CD8-positive, alpha-beta memory T cell (primary cell): ENCODE results near the gene DNER. TPM values are rescaled to one million over a fixed set of nuclear protein-coding genes. Genes with fewer than 3 reads are reported as not detected.

Experiments used
- CTCF ChIA-PET: fragments of 350-600 bp; sonication (Branson Sonifier 250); formaldehyde crosslinking; loops from one replicate; lab custom pipeline; 2021; ENCODE audit warnings: antibody characterized with exemption; lab: Charles Lee
- POLR2A ChIA-PET: fragments of 350-600 bp; sonication (Branson Sonifier 250); formaldehyde crosslinking; loops from one replicate; lab custom pipeline; 2021; ENCODE audit warnings: antibody characterized with exemption; lab: Charles Lee
- DNase-seq, 5 donors: peaks; one replicate each; pipeline versions ENCODE4 v3.0.0 to v3.0.0-alpha.2; 2020 to 2022; ENCODE audit warnings: mixed read lengths in 1 of 5
- H3K27ac ChIP-seq: one replicate; pipeline ENCODE4 v1.7.0; 2013; ENCODE audit warnings: low read depth, mild to moderate bottlenecking, low read length, moderate library complexity
- H3K27me3 ChIP-seq: 2 replicates; pipeline ENCODE4 v1.7.0; 2013; ENCODE audit warnings: low read length, mild to moderate bottlenecking; ENCODE audit not compliant: insufficient read depth, poor library complexity, severe bottlenecking
- H3K36me3 ChIP-seq: 2 replicates; pipeline ENCODE4 v1.7.0; 2013; ENCODE audit warnings: mild to moderate bottlenecking, low read length, moderate library complexity; ENCODE audit not compliant: insufficient read depth
- H3K4me1 ChIP-seq: 2 replicates; pipeline ENCODE4 v1.7.0; 2013; ENCODE audit warnings: mild to moderate bottlenecking, low read length, moderate library complexity; ENCODE audit not compliant: insufficient read depth
- H3K4me3 ChIP-seq: 2 replicates; pipeline ENCODE4 v1.7.0; 2013; ENCODE audit warnings: mild to moderate bottlenecking, low read length
- H3K9me3 ChIP-seq: 2 replicates; pipeline ENCODE4 v1.7.0; 2013; ENCODE audit warnings: mild to moderate bottlenecking, low read length
- H3K27ac Mint-ChIP-seq, 8 donors: one replicate each; pipeline ENCODE4 v1.8.0; 2020 to 2021; ENCODE audit warnings: mixed read lengths in 8 of 8, mild to moderate bottlenecking in 6 of 8, inconsistent platforms in 3 of 8, moderate library complexity in 3 of 8
- H3K27me3 Mint-ChIP-seq, 2 donors: one replicate each; pipeline ENCODE4 v1.8.0; 2020 to 2021; ENCODE audit warnings: mixed read lengths in 2 of 2, mild to moderate bottlenecking in 1 of 2, moderate library complexity in 1 of 2
- H3K36me3 Mint-ChIP-seq, 3 donors: one replicate each; pipeline ENCODE4 v1.8.0; 2020 to 2021; ENCODE audit warnings: mixed read lengths in 3 of 3, inconsistent platforms in 1 of 3, mild to moderate bottlenecking in 1 of 3
- H3K4me1 Mint-ChIP-seq, 3 donors: one replicate each; pipeline ENCODE4 v1.8.0; 2020 to 2021; ENCODE audit warnings: mixed read lengths in 3 of 3, inconsistent platforms in 1 of 3, mild to moderate bottlenecking in 1 of 3
- H3K4me3 Mint-ChIP-seq, 7 donors: one replicate each; pipeline ENCODE4 v1.8.0; 2020 to 2021; ENCODE audit warnings: mixed read lengths in 7 of 7, mild to moderate bottlenecking in 6 of 7, moderate library complexity in 4 of 7, inconsistent platforms in 2 of 7
- H3K9me3 Mint-ChIP-seq, 5 donors: one replicate each; pipeline ENCODE4 v1.8.0; 2020 to 2022; ENCODE audit warnings: mixed read lengths in 5 of 5, mild to moderate bottlenecking in 3 of 5, moderate library complexity in 2 of 5, inconsistent platforms in 1 of 5
- polyA plus RNA-seq: library from polyadenylated mRNA; unstranded; fragments of 300-500 nt; fragmentation: Illumina TruSeq; gene quantifications from one replicate; pipeline ENCODE4 v1.2.3, GENCODE V29; 2021
- total RNA-seq, 2 experiments: library from RNA; stranded (reverse); gene quantifications; one replicate each; pipeline ENCODE4 v1.2.3, GENCODE V29; 2021

Gene DNER
- total and polyA plus RNA-seq, 3 experiments from 2014 or later: not detected

- Histone ChIP-seq H3K4me3 (no peak overlapping the region), H3K4me1 (no peaks in the 10 kb centered on the region), H3K9me3 (no peaks in the 10 kb centered on the region), H3K27me3 (no peaks in the 10 kb centered on the region), H3K36me3 (no peaks in the 10 kb centered on the region), H3K27ac (no peak overlapping the region)
- Mint-ChIP-seq H3K4me1 (no peaks in the 10 kb centered on the region), H3K36me3 (no peaks in the 10 kb centered on the region), H3K4me3 (no peak overlapping the region), H3K27me3 (no peaks in the 10 kb centered on the region), H3K27ac (no peak overlapping the region), H3K9me3 (no peaks in the 10 kb centered on the region)
- ChIA-PET CTCF (no interaction called here), POLR2A (no interaction called here)
- DNase-seq: no peak
These were observed 288.8 kb downstream of the DNER start for GRCh38 chr2:229425598-229425997.

GRCh38 chr2:229422063-229422462, 292.3 kb downstream of the DNER start:
- no peaks in the 10 kb centered on the region for H3K4me1 ChIP-seq
- peaks cover 0 to 4% (median 0%) of the 10 kb centered on the region in 5 donors for H3K9me3 Mint-ChIP-seq
- no peaks in the 10 kb centered on the region for H3K36me3 Mint-ChIP-seq
- no peak overlapping the region for H3K27ac ChIP-seq
- DNase-seq: no peak
- H3K27me3 ChIP-seq: no peaks in the 10 kb centered on the region
- ChIA-PET CTCF (no interaction called here), POLR2A (no interaction called here)
- H3K36me3 ChIP-seq: no peaks in the 10 kb centered on the region
- no peaks in the 10 kb centered on the region for H3K4me1 Mint-ChIP-seq
- H3K4me3 Mint-ChIP-seq: no peak overlapping the region
- H3K27ac Mint-ChIP-seq: no peak overlapping the region
- no peaks in the 10 kb centered on the region for H3K9me3 ChIP-seq
- peaks cover 0 to 3% of the 10 kb centered on the region in 2 donors for H3K27me3 Mint-ChIP-seq
- H3K4me3 ChIP-seq: no peak overlapping the region

GRCh38 chr2:229419158-229419557, 295.2 kb downstream of the DNER start:
- H3K4me3 ChIP-seq: no peak overlapping the region
- Mint-ChIP-seq H3K4me3 (no peak overlapping the region), H3K27ac (no peak overlapping the region), H3K36me3 (no peaks in the 10 kb centered on the region), H3K4me1 (no peaks in the 10 kb centered on the region), H3K9me3 (peaks cover 0 to 5% (median 4%) of the 10 kb centered on the region in 5 donors), H3K27me3 (peaks cover 0 to 3% of the 10 kb centered on the region in 2 donors)
- ChIA-PET CTCF (no interaction called here), POLR2A (no interaction called here)
- H3K36me3 ChIP-seq: no peaks in the 10 kb centered on the region
- H3K27ac ChIP-seq: no peak overlapping the region
- no peak for DNase-seq
- H3K9me3 ChIP-seq: no peaks in the 10 kb centered on the region
- H3K4me1 ChIP-seq: no peaks in the 10 kb centered on the region
- H3K27me3 ChIP-seq: no peaks in the 10 kb centered on the region

- H3K9me3 ChIP-seq: no peaks in the 10 kb centered on the region
- peaks cover 0 to 3% of the 10 kb centered on the region in 2 donors for H3K27me3 Mint-ChIP-seq
- no peaks in the 10 kb centered on the region for H3K36me3 Mint-ChIP-seq
- ChIA-PET POLR2A (no interaction called here), CTCF (no interaction called here)
- H3K4me3 ChIP-seq: no peak overlapping the region
- no peaks in the 10 kb centered on the region for H3K4me1 Mint-ChIP-seq
- H3K9me3 Mint-ChIP-seq: peaks cover 0 to 5% (median 4%) of the 10 kb centered on the region in 5 donors
- H3K36me3 ChIP-seq: no peaks in the 10 kb centered on the region
- no peak overlapping the region for H3K27ac ChIP-seq
- DNase-seq: no peak
- no peaks in the 10 kb centered on the region for H3K4me1 ChIP-seq
- no peak overlapping the region for H3K27ac Mint-ChIP-seq
- no peak overlapping the region for H3K4me3 Mint-ChIP-seq
- H3K27me3 ChIP-seq: no peaks in the 10 kb centered on the region
These were observed 296.4 kb downstream of the DNER start for GRCh38 chr2:229417916-229418315.

- Histone ChIP-seq H3K9me3 (no peaks in the 10 kb centered on the region), H3K36me3 (no peaks in the 10 kb centered on the region), H3K4me3 (no peak overlapping the region), H3K4me1 (no peaks in the 10 kb centered on the region), H3K27ac (no peak overlapping the region), H3K27me3 (no peaks in the 10 kb centered on the region)
- no peak overlapping the region for H3K27ac Mint-ChIP-seq
- H3K4me1 Mint-ChIP-seq: no peaks in the 10 kb centered on the region
- H3K4me3 Mint-ChIP-seq: no peak overlapping the region
- H3K9me3 Mint-ChIP-seq: peaks cover 0 to 5% (median 4%) of the 10 kb centered on the region in 5 donors
- POLR2A ChIA-PET: no interaction called here
- DNase-seq: no peak
- no peaks in the 10 kb centered on the region for H3K36me3 Mint-ChIP-seq
- CTCF ChIA-PET: no interaction called here
- peaks cover 2 to 3% of the 10 kb centered on the region in 2 donors for H3K27me3 Mint-ChIP-seq
These were observed 297.2 kb downstream of the DNER start for GRCh38 chr2:229417176-229417575.

- no peaks in the 10 kb centered on the region for H3K9me3 ChIP-seq
- no peaks in the 10 kb centered on the region for H3K27me3 ChIP-seq
- H3K36me3 ChIP-seq: no peaks in the 10 kb centered on the region
- Mint-ChIP-seq H3K9me3 (peaks cover 0 to 5% (median 4%) of the 10 kb centered on the region in 5 donors), H3K4me3 (no peak overlapping the region), H3K36me3 (no peaks in the 10 kb centered on the region), H3K4me1 (no peaks in the 10 kb centered on the region), H3K27me3 (peaks cover 2 to 3% of the 10 kb centered on the region in 2 donors), H3K27ac (peak overlapping the region in 1 of 8 donors; percentile 21)
- no peaks in the 10 kb centered on the region for H3K4me1 ChIP-seq
- CTCF ChIA-PET: no interaction called here
- no peak overlapping the region for H3K4me3 ChIP-seq
- H3K27ac ChIP-seq: no peak overlapping the region
- no peak for DNase-seq
- POLR2A ChIA-PET: no interaction called here
These were observed 298.1 kb downstream of the DNER start for GRCh38 chr2:229416116-229416694.

- Mint-ChIP-seq H3K27ac (no peak overlapping the region), H3K36me3 (no peaks in the 10 kb centered on the region), H3K9me3 (peaks cover 0 to 5% (median 3%) of the 10 kb centered on the region in 5 donors), H3K4me3 (no peak overlapping the region), H3K27me3 (peaks cover 3 to 5% of the 10 kb centered on the region in 2 donors), H3K4me1 (no peaks in the 10 kb centered on the region)
- H3K27ac ChIP-seq: no peak overlapping the region
- POLR2A ChIA-PET: no interaction called here
- no peak overlapping the region for H3K4me3 ChIP-seq
- no peaks in the 10 kb centered on the region for H3K27me3 ChIP-seq
- CTCF ChIA-PET: no interaction called here
- H3K9me3 ChIP-seq: no peaks in the 10 kb centered on the region
- H3K4me1 ChIP-seq: no peaks in the 10 kb centered on the region
- no peak for DNase-seq
- H3K36me3 ChIP-seq: no peaks in the 10 kb centered on the region
These were observed 299.7 kb downstream of the DNER start for GRCh38 chr2:229414631-229415030.

GRCh38 chr2:229412686-229413085, 301.7 kb downstream of the DNER start:
- Histone ChIP-seq H3K9me3 (no peaks in the 10 kb centered on the region), H3K36me3 (no peaks in the 10 kb centered on the region), H3K4me1 (no peaks in the 10 kb centered on the region), H3K27me3 (no peaks in the 10 kb centered on the region), H3K27ac (no peak overlapping the region), H3K4me3 (no peak overlapping the region)
- CTCF ChIA-PET: no interaction called here
- no peaks in the 10 kb centered on the region for H3K36me3 Mint-ChIP-seq
- H3K4me3 Mint-ChIP-seq: no peak overlapping the region
- no peaks in the 10 kb centered on the region for H3K4me1 Mint-ChIP-seq
- H3K27ac Mint-ChIP-seq: no peak overlapping the region
- H3K9me3 Mint-ChIP-seq: peaks cover 0 to 5% (median 1%) of the 10 kb centered on the region in 5 donors
- POLR2A ChIA-PET: no interaction called here
- peaks cover 0 to 5% of the 10 kb centered on the region in 2 donors for H3K27me3 Mint-ChIP-seq
- no peak for DNase-seq
